HS-27A (cell line): ENCODE measurements around the gene ZNF396.

ENCODE experiments used
- DNase-seq: peaks from one replicate; pipeline ENCODE4 v3.0.0-alpha.2; 2012; ENCODE audit warnings: low read depth, missing footprints

ZNF396 gene

GRCh38 chr18:35383136-35383535, 6.0 kb upstream of the ZNF396 start:
- no peak for DNase-seq

- no peak for DNase-seq
Measured at GRCh38 chr18:35379421-35379820, 2.3 kb upstream of the ZNF396 start.

GRCh38 chr18:35378574-35378896, 1.4 kb upstream of the ZNF396 start:
- no peak for DNase-seq

GRCh38 chr18:35377875-35378573, 887 bp upstream of the ZNF396 start:
- DNase-seq, result no peak

GRCh38 chr18:35376393-35376741, 770 bp downstream of the ZNF396 start:
- DNase-seq, result no peak

- DNase-seq, result no peak
Measured at GRCh38 chr18:35374708-35375107, 2.4 kb downstream of the ZNF396 start.

GRCh38 chr18:35371412-35372195, 5.5 kb downstream of the ZNF396 start:
- DNase-seq, result no peak

GRCh38 chr18:35369126-35369525, 8.0 kb downstream of the ZNF396 start:
- no peak for DNase-seq

GRCh38 chr18:35368595-35368994, 8.5 kb downstream of the ZNF396 start:
- no peak for DNase-seq

GRCh38 chr18:35362531-35362930, 14.6 kb downstream of the ZNF396 start:
- no peak for DNase-seq

- DNase-seq, result no peak
Measured at GRCh38 chr18:35361570-35362321, 15.4 kb downstream of the ZNF396 start.

GRCh38 chr18:35355140-35355618, 22.0 kb downstream of the ZNF396 start:
- DNase-seq, result no peak

- DNase-seq, result no peak
Measured at GRCh38 chr18:35352778-35353177, 24.4 kb downstream of the ZNF396 start.

- no peak for DNase-seq
Measured at GRCh38 chr18:35352283-35352682, 24.9 kb downstream of the ZNF396 start.

- no peak for DNase-seq
Measured at GRCh38 chr18:35348001-35348400, 29.1 kb downstream of the ZNF396 start.

GRCh38 chr18:35345950-35346349, 31.2 kb downstream of the ZNF396 start:
- no peak for DNase-seq

- DNase-seq, result no peak
Measured at GRCh38 chr18:35345460-35345921, 31.6 kb downstream of the ZNF396 start.

GRCh38 chr18:35344736-35345459, 32.2 kb downstream of the ZNF396 start:
- no peak for DNase-seq

GRCh38 chr18:35343936-35344735, 33.0 kb downstream of the ZNF396 start, which contains the start of gene ZNF24:
TSS of gene ZNF24 (minus strand) at chr18:35344420. CDS start at chr18:35340650, 3,770 bp downstream.
- DNase-seq, result peak; percentile 57

GRCh38 chr18:35343488-35343935, 33.6 kb downstream of the ZNF396 start:
- no peak for DNase-seq

- DNase-seq, result no peak
Measured at GRCh38 chr18:35337286-35337685, 39.9 kb downstream of the ZNF396 start.
